ENCODE results near the gene B9D2. TPM values are rescaled to one million over a fixed set of nuclear protein-coding genes. Genes with fewer than 3 reads are reported as not detected.

Gene B9D2
- total RNA-seq, 4 donors from 2014 or later: 1.7 to 3.7 (median 2.5) TPM

DNA sequence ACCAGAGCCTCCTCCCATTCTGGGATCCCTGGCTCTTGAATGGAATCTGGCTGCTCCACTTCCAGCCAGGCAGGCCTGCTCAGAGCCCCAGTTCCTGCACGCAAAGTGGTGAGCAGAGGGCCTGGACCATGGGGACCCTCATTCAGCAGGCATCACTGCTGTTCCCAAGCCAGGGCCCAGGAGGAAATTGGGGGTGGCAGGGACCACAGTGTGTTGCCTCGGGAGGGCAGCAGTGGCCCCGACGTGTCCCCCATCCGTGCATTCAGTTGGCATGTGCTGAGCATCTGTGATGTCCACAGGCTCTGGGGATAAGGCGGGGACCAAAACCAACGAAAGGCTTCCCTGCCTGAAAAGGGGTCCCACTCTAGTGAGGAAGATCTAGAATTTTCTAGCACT lies 42.7 kb downstream of the B9D2 start:
- intact Hi-C loops (cut with DNase I; ENCODE audit: low total_unique reads): no loop called here
- H3K4me3 ChIP-seq (ENCODE audit: low read depth, poor library complexity, severe bottlenecking): no peak overlapping the region
- WGBS, 2 donors: 57 to 65% methylated on average over 7 of the region's 7 CpGs
- TF ChIP-seq POLR2A (IDR thresholded peaks at IDR 0.05): no peak
- TF ChIP-seq, protein P1, sequence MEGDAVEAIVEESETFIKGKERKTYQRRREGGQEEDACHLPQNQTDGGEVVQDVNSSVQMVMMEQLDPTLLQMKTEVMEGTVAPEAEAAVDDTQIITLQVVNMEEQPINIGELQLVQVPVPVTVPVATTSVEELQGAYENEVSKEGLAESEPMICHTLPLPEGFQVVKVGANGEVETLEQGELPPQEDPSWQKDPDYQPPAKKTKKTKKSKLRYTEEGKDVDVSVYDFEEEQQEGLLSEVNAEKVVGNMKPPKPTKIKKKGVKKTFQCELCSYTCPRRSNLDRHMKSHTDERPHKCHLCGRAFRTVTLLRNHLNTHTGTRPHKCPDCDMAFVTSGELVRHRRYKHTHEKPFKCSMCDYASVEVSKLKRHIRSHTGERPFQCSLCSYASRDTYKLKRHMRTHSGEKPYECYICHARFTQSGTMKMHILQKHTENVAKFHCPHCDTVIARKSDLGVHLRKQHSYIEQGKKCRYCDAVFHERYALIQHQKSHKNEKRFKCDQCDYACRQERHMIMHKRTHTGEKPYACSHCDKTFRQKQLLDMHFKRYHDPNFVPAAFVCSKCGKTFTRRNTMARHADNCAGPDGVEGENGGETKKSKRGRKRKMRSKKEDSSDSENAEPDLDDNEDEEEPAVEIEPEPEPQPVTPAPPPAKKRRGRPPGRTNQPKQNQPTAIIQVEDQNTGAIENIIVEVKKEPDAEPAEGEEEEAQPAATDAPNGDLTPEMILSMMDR (IDR thresholded peaks at IDR 0.05): no peak
- DNase-seq (ENCODE audit: low spot score in 2 of 2): no peak

DNA sequence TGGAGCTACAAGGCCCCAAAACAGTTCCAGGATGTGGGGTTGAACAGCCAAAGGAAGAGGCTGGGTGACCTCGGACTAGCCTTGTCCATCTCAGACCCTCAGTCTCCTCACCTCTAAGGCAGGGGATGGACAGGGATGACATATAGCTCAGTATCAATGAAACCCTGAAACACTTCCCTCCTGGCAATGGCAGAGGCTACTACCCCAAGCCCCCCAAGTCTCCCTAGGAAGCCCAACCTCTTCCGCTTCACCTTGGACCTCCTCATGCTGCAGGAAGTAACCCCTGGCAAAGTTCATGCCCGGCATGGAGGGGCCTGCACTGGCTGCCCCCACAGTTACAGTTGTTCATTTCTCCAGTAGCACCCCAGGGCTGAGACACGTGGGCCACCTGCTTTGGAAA lies 43.4 kb downstream of the B9D2 start:
- H3K4me3 ChIP-seq (ENCODE audit: low read depth, poor library complexity, severe bottlenecking): no peak overlapping the region
- intact Hi-C loops (cut with DNase I; ENCODE audit: low total_unique reads): no loop called here
- DNase-seq (ENCODE audit: low spot score in 2 of 2): no peak
- TF ChIP-seq, protein P1 (IDR thresholded peaks at IDR 0.05): no peak
- no peak for TF ChIP-seq POLR2A (IDR thresholded peaks at IDR 0.05)
- 82 to 85% methylated on average over 4 of the region's 4 CpGs for WGBS, 2 donors

DNA sequence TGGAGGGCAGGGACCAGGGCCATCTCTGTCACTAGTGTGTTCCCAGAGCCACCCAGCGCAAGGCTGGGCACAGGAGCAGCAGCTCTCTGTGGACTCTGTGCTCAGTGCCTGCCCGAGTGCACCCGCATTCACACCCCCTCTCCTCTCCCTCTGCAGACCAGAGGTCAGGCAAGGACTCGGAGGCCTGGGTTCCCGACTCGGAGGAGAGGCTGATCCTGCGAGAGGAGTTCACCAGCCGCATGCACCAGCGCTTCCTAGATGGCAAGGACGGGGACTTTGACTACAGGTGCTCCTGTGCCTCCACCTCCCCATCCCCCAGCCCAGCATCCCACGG lies 43.8 kb downstream of the B9D2 start:
- intact Hi-C loops (cut with DNase I; ENCODE audit: low total_unique reads): no loop called here
- no peak for DNase-seq (ENCODE audit: low spot score in 2 of 2)
- 87% methylated on average over 11 of the region's 11 CpGs for WGBS, 2 donors
- TF ChIP-seq, protein P1 (IDR thresholded peaks at IDR 0.05): no peak
- TF ChIP-seq POLR2A (IDR thresholded peaks at IDR 0.05): no peak
- H3K4me3 ChIP-seq (ENCODE audit: low read depth, poor library complexity, severe bottlenecking): no peak overlapping the region

DNA sequence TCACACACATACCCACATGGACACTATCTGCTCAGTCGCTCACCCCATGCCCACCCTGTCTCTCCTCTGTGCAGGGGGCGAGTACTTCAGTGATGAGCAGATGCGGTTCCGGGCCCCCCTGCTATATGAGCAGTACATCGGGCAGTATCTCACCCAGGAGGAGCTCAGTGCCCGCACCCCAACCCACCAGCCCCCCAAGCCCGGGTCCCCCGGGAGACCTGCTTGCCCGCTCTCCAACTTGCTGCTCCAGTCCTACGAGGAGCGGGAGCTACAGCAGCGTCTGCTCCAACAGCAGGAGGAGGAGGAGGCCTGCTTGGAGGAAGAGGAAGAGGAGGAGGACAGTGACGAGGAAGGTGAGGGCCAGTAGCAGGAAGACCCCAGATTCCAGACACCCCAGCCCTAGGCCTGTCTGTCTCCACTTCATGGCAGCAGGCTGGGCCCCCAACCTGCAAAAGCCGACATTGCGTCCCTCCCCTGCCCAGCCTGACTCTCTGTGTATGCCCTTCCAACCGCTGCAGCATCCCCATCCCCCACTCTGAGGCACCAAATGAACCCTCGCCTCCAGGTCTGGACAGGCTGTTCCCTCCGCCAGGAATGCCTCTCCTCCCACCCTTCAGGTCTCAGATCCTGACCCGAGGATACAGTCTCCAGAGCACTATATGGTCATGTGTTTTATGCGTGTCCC lies 44.3 kb downstream of the B9D2 start:
- WGBS, 2 donors: 81 to 86% methylated on average over 17 to 20 of the region's 20 CpGs
- DNase-seq (ENCODE audit: low spot score in 2 of 2): no peak
- TF ChIP-seq, protein P1 (IDR thresholded peaks at IDR 0.05): no peak
- no peak for TF ChIP-seq POLR2A (IDR thresholded peaks at IDR 0.05)
- intact Hi-C loops (cut with DNase I; ENCODE audit: low total_unique reads): no loop called here
- no peak overlapping the region for H3K4me3 ChIP-seq (ENCODE audit: low read depth, poor library complexity, severe bottlenecking)

DNA sequence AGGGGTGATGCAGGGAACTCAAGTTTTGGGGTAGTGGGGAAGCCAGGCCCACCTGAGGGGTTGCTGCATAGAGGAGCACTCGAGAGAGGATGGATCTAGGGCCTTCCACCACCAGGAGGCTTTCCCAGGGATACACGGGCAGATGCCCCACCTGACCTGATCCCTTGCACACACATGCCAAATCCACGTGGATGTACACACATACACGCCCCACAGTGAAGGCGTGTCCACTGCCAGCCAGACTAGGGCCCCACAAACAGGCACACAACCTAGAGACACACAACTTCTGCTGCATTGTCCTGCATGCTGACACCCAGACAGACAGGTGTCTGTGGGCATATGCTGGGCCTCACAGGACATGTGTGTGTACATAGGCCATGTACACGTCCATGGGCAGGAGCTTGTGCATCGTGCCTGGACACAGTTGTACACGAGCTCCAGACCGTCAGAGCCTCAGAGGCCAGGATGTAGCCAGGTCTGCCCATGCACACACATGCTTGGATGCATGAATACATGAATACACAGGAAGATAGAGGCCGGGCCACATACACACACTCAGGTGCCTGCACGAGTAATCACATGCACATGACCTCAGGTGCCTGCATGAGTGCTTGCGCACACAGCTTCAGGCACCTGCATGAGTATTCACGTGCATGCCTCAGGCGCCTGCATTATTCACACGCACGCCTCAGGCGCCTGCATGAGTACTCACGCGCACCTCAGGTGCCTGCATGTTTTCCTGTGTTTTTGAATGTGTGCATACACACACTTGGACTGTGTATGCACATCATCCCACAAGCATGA lies 45.1 kb downstream of the B9D2 start:
- no peak overlapping the region for H3K4me3 ChIP-seq (ENCODE audit: low read depth, poor library complexity, severe bottlenecking)
- DNase-seq (ENCODE audit: low spot score in 2 of 2): no peak
- intact Hi-C loops (cut with DNase I; ENCODE audit: low total_unique reads): no loop called here
- TF ChIP-seq, protein P1 (IDR thresholded peaks at IDR 0.05): no peak
- TF ChIP-seq POLR2A (IDR thresholded peaks at IDR 0.05): no peak
- 63 to 73% methylated on average over 17 to 19 of the region's 19 CpGs for WGBS, 2 donors
